A549 (cell line): ENCODE measurements around the gene MFAP1. TPM values are rescaled to one million over a fixed set of nuclear protein-coding genes. Genes with fewer than 3 reads are reported as not detected.

Source experiments
- ATAC-seq, 2 experiments: fragments of 200-7000 bp in 1 of 2; fragments of >200 bp in 1 of 2; cut with Nextera tagmentation in 1 of 2; cut with Tn5 transposase in 1 of 2; 3 replicates each; pipeline versions ENCODE4 v1.8.0 to v1.9.1; 2018 to 2020; ENCODE audit warnings: mild to moderate bottlenecking in 1 of 2, moderate library complexity in 1 of 2
- CTCF ChIA-PET: fragments of 300-600 bp; sonication (Branson Sonifier 250); formaldehyde crosslinking; extraction: SDS; loops from one replicate; lab custom pipeline; 2021; ENCODE audit warnings: antibody characterized with exemption, inconsistent platforms; lab: Yijun Ruan, JAX
- POLR2A ChIA-PET: fragments of 350-600 bp; formaldehyde crosslinking; extraction: SDS; loops from one replicate; lab custom pipeline; 2021; ENCODE audit warnings: antibody characterized with exemption, inconsistent platforms; lab: Yijun Ruan, JAX
- DNase-seq, 2 experiments: peaks; one replicate each; pipeline versions ENCODE4 v3.0.0 to v3.0.0-alpha.2; 2011 to 2016; ENCODE audit warnings: low read depth in 1 of 2, low spot score in 1 of 2
- FAIRE-seq: peaks from 2 replicates; lab custom pipeline; 2011; peaks lifted over from hg19 to GRCh38; lab: Jason Lieb, UNC
- H3K27ac ChIP-seq, 2 experiments: fragments of >200 bp; sonication (Bioruptor Twin); formaldehyde crosslinking; 3 replicates each; pipeline ENCODE4 v1.5.1; 2016 to 2017
- H3K4me1 ChIP-seq: fragments of >200 bp; sonication (Bioruptor Twin); formaldehyde crosslinking; 3 replicates; pipeline ENCODE4 v1.6.1; 2016
- H3K4me2 ChIP-seq: fragments of >200 bp; sonication (Bioruptor Twin); formaldehyde crosslinking; 3 replicates; pipeline ENCODE4 v1.6.1; 2016
- H3K4me3 ChIP-seq: fragments of >200 bp; sonication (Bioruptor Twin); formaldehyde crosslinking; 3 replicates; pipeline ENCODE4 v1.5.1; 2016
- H3K9me3 ChIP-seq: fragments of >200 bp; sonication (Bioruptor Twin); formaldehyde crosslinking; 3 replicates; pipeline ENCODE4 v1.6.1; 2016
- ATOH8 ChIP-seq: fragments of 250-450 bp; sonication (Bioruptor Pico); IDR thresholded peaks from 2 replicates; pipeline ENCODE4 v1.5.0; 2020; ENCODE audit warnings: low read depth, mild to moderate bottlenecking, moderate library complexity
- CBX2 ChIP-seq: fragments of 200-600 bp; sonication (generic); IDR thresholded peaks from 2 replicates; pipeline ENCODE4 v1.6.1; 2016; ENCODE audit warnings: low read depth, mild to moderate bottlenecking, borderline replicate concordance
- CBX8 ChIP-seq: fragments of 200-600 bp; sonication (generic); IDR thresholded peaks from 2 replicates; pipeline ENCODE4 v1.6.1; 2016
- CHD2 ChIP-seq: fragments of 150-350 bp; IDR thresholded peaks from 2 replicates; pipeline ENCODE4 v1.6.1; 2014; ENCODE audit warnings: low read length; ENCODE audit not compliant: partially characterized antibody
- E2F6 ChIP-seq: IDR thresholded peaks from 2 replicates; pipeline ENCODE4 v1.6.1; 2012; ENCODE audit warnings: low read depth, borderline replicate concordance
- EP300 ChIP-seq, 2 experiments: fragments of >200 bp; sonication (Bioruptor Twin); formaldehyde crosslinking; IDR thresholded peaks; 2 replicates in 1 of 2; 3 replicates in 1 of 2; pipeline ENCODE4 v1.6.1; 2016 to 2017
- ESRRA ChIP-seq: fragments of 150-350 bp; IDR thresholded peaks from 2 replicates; pipeline ENCODE4 v1.6.1; 2014; ENCODE audit warnings: mild to moderate bottlenecking, low read length, borderline replicate concordance
- FOXS1 ChIP-seq: fragments of 250-450 bp; sonication (Bioruptor Pico); IDR thresholded peaks from 2 replicates; pipeline ENCODE4 v1.5.0; 2020; ENCODE audit warnings: mild to moderate bottlenecking, moderate library complexity
- GATA3 ChIP-seq: IDR thresholded peaks from 2 replicates; pipeline ENCODE4 v1.6.1; 2012; ENCODE audit warnings: borderline replicate concordance
- HEYL ChIP-seq: fragments of 250-450 bp; sonication (Bioruptor Pico); IDR thresholded peaks from 2 replicates; pipeline ENCODE4 v1.8.0; 2021; ENCODE audit warnings: mild to moderate bottlenecking, moderate library complexity
- HOXA7 ChIP-seq: fragments of 250-450 bp; sonication (Bioruptor Pico); IDR thresholded peaks from 2 replicates; pipeline ENCODE4 v1.5.0; 2020; ENCODE audit warnings: mild to moderate bottlenecking, moderate library complexity
- HOXB5 ChIP-seq: fragments of 250-450 bp; sonication (Bioruptor Pico); IDR thresholded peaks from 2 replicates; pipeline ENCODE4 v1.5.0; 2020; ENCODE audit warnings: mild to moderate bottlenecking, moderate library complexity
- JUN ChIP-seq, 2 experiments: fragments of >200 bp; sonication (Bioruptor Twin); formaldehyde crosslinking; IDR thresholded peaks; 2 replicates in 1 of 2; 3 replicates in 1 of 2; pipeline ENCODE4 v1.6.1; 2016 to 2017
- KDM5A ChIP-seq: fragments of 200-600 bp; sonication (generic); IDR thresholded peaks from 2 replicates; pipeline ENCODE4 v1.6.1; 2016; ENCODE audit warnings: antibody characterized with exemption, mild to moderate bottlenecking
- NFE2L2 ChIP-seq: fragments of 150-350 bp; conservative IDR thresholded peaks from 2 replicates; pipeline ENCODE4 v1.6.1; 2014; ENCODE audit warnings: low read length
- POLR2AphosphoS2 ChIP-seq: conservative IDR thresholded peaks from 2 replicates; pipeline ENCODE4 v1.6.1; 2012; ENCODE audit warnings: low read length, improper control_type of control experiment, inconsistent platforms
- RCOR1 ChIP-seq: fragments of 150-350 bp; IDR thresholded peaks from 2 replicates; pipeline ENCODE4 v1.6.1; 2014; ENCODE audit warnings: antibody characterized with exemption, low read length, low read depth
- REST ChIP-seq: fragments of 200-600 bp; sonication (generic); IDR thresholded peaks from 2 replicates; pipeline ENCODE4 v1.6.1; 2016; ENCODE audit warnings: antibody characterized with exemption, mild to moderate bottlenecking, moderate library complexity
- RFX5 ChIP-seq: fragments of 450-650 bp; IDR thresholded peaks from 2 replicates; pipeline ENCODE4 v1.7.1; 2014; ENCODE audit warnings: antibody characterized with exemption, mild to moderate bottlenecking, moderate library complexity
- SREBF2 ChIP-seq: fragments of 450-650 bp; IDR thresholded peaks from 2 replicates; pipeline ENCODE4 v1.6.1; 2014; ENCODE audit warnings: mild to moderate bottlenecking, moderate library complexity
- TP53 ChIP-seq: fragments of 250-450 bp; sonication (Bioruptor Pico); IDR thresholded peaks from 2 replicates; pipeline ENCODE4 v1.5.0; 2021; ENCODE audit warnings: mild to moderate bottlenecking, moderate library complexity
- USF2 ChIP-seq: fragments of 450-650 bp; IDR thresholded peaks from 2 replicates; pipeline ENCODE4 v1.6.1; 2014; ENCODE audit warnings: antibody characterized with exemption
- ZC3H11A ChIP-seq: fragments of 450-650 bp; IDR thresholded peaks from 2 replicates; pipeline ENCODE4 v1.6.1; 2014; ENCODE audit warnings: antibody characterized with exemption, mild to moderate bottlenecking
- WGBS: methylation state at CpG from one replicate; pipeline ENCODE4 v1.1.6; 2017; ENCODE audit errors: missing lambda C conversion rate; 5-methylcytosine and 5-hydroxymethylcytosine counted together
- polyA plus RNA-seq, 4 experiments: library from polyadenylated mRNA; depleted of rRNA in 3 of 4; stranded (reverse); fragments of >200 nt; fragmentation: RNase III in 1 of 4; extraction: RNeasy Plus Mini Kit Qiagen cat#74134 plus additional on column Dnase treatment in 1 of 4; gene quantifications; 2 replicates in 3 of 4; 3 replicates in 1 of 4; pipeline ENCODE4 v1.2.3, GENCODE V29; 2011 to 2017

MFAP1 gene
- polyA plus RNA-seq, 2 of the 4 experiments (the other 2 are of a cell fraction) = 31.7 to 40.3 TPM

- Histone ChIP-seq H3K4me1 (0 out of 3 replicates have a peak, but pooled peaks cover 8% of the 10 kb centered on the region), H3K4me2 (peak within 1 kb of the TSS; percentile 84), H3K9me3 (no peaks in the 10 kb centered on the region), H3K4me3 (peak within 1 kb of the TSS; percentile 60), H3K27ac (peak within 1 kb of the TSS; percentile 77 to 91)
- whole genome bisulfite sequencing = 0% methylated on average over 2 of the region's 41 CpGs
- FAIRE-seq = no peak
- CTCF ChIA-PET = interaction anchor here (0.8 to 6.9 kb wide), 8 partner anchors 9 to 31 kb away, joined by 3 to 47 read pairs (median 5); partner anchors contain the start of gene SERF2
- ATAC-seq = peak; percentile 83 to 88
- TF ChIP-seq JUN (IDR thresholded peaks at IDR 0.05) (no peak; a peak in 1 of 5 replicates), RCOR1 (no peak), EP300 (IDR thresholded peaks at IDR 0.05) (no peak), TP53 (CRISPR knock-in tag) (no peak), RFX5 (no peak), POLR2AphosphoS2 (no peak), GATA3 (no peak), SREBF2 (no peak), HOXB5 (no peak), NFE2L2 (no peak), ESRRA (no peak), E2F6 (no peak), HEYL (CRISPR knock-in tag) (no peak), ZC3H11A (no peak), CHD2 (no peak), KDM5A (no peak)
- POLR2A ChIA-PET = interaction anchor here (0.6 to 1.4 kb wide), 4 partner anchors 15 to 520 kb away, joined by 3 to 7 read pairs (median 4); partner anchors contain the start of genes HYPK, MFAP1 and SERINC4
- peak; percentile 37 to 69 for DNase-seq
Observed at GRCh38 chr15:43776718-43777266, 47.7 kb downstream of the MFAP1 start, which contains the start of gene ELL3. Gene ELL3, minus strand, starts transcription at chr15:43776966. Its CDS starts 65 bp downstream, at chr15:43776901.

- 84% methylated on average over 25 of the region's 35 CpGs for WGBS
- FAIRE-seq (no peak), DNase-seq (no peak), ATAC-seq (peak; percentile 3 to 9; a peak in 5 of 6 replicates)
- H3K27ac ChIP-seq = peak overlapping the region; percentile 77 to 91; a peak in 5 of 6 replicates
- H3K4me1 ChIP-seq = 0 out of 3 replicates have a peak, but pooled peaks cover 8% of the 10 kb centered on the region
- H3K9me3 ChIP-seq = no peaks in the 10 kb centered on the region
- POLR2A ChIA-PET = interaction anchor here (1.1 to 1.4 kb wide), 2 partner anchors 15 to 48 kb away, joined by 3 to 7 read pairs; partner anchors contain the start of gene MFAP1
- no peak for TF ChIP-seq CBX8
- no peak for TF ChIP-seq FOXS1 (CRISPR knock-in tag)
- no peak for TF ChIP-seq REST
- TF ChIP-seq HOXA7 (CRISPR knock-in tag) = no peak
- no peak for TF ChIP-seq GATA3
- TF ChIP-seq HOXB5 = no peak
- TF ChIP-seq KDM5A = no peak
- no peak for TF ChIP-seq CHD2
- no peak for TF ChIP-seq POLR2AphosphoS2
- no peak for TF ChIP-seq CBX2
- no peak for TF ChIP-seq USF2
- no peak for TF ChIP-seq ATOH8 (CRISPR knock-in tag)
- H3K4me2 ChIP-seq = peak overlapping the region; percentile 84
- CTCF ChIA-PET = interaction anchor here (0.8 to 6.9 kb wide), 8 partner anchors 10 to 31 kb away, joined by 3 to 47 read pairs (median 5); partner anchors contain the start of gene SERF2
- peak overlapping the region; percentile 60 for H3K4me3 ChIP-seq
Observed at GRCh38 chr15:43776101-43776717, 48.3 kb downstream of the MFAP1 start.
